OCI-LY7 (cell line): ENCODE data around the gene NOL4L.

Source experiments
- EZH2phosphoT487 ChIP-seq: fragments of 200-600 bp; sonication (generic); IDR thresholded peaks from 2 replicates; pipeline ENCODE4 v1.6.1; 2018; ENCODE audit warnings: low read depth, borderline replicate concordance, mild to moderate bottlenecking, mixed run types, antibody characterized with exemption, low read length, moderate library complexity, mixed read lengths
- TF ChIP-seq, protein P1 (sequence below): fragments of 200-600 bp; sonication (generic); conservative IDR thresholded peaks from 2 replicates; pipeline ENCODE4 v1.5.1; 2014; ENCODE audit warnings: mild to moderate bottlenecking, antibody characterized with exemption, low read length, moderate library complexity, mixed read lengths

DNA sequence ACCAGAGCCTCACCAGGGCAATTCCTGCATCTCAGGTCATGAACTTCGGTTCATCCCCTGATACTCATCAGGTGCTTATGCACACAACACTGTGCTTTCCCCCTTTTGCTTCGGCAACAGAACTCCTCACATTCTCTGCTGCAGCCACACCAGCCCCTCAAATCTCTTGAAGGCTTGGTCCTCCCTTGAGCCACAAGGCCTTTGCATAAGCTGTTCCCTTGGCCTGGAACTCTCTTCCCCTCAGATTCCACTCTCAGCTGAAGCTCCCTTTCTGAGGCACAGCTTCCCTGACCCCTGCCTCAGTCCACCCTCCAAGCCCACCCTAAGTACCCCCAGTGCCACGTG is 76.4 kb downstream of the NOL4L start:
- TF ChIP-seq, protein P1, sequence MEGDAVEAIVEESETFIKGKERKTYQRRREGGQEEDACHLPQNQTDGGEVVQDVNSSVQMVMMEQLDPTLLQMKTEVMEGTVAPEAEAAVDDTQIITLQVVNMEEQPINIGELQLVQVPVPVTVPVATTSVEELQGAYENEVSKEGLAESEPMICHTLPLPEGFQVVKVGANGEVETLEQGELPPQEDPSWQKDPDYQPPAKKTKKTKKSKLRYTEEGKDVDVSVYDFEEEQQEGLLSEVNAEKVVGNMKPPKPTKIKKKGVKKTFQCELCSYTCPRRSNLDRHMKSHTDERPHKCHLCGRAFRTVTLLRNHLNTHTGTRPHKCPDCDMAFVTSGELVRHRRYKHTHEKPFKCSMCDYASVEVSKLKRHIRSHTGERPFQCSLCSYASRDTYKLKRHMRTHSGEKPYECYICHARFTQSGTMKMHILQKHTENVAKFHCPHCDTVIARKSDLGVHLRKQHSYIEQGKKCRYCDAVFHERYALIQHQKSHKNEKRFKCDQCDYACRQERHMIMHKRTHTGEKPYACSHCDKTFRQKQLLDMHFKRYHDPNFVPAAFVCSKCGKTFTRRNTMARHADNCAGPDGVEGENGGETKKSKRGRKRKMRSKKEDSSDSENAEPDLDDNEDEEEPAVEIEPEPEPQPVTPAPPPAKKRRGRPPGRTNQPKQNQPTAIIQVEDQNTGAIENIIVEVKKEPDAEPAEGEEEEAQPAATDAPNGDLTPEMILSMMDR: no peak
- TF ChIP-seq EZH2phosphoT487: no peak
